Ovary (tissue), 3 donors: ENCODE data around the gene HK1.

Experiments used
- EP300 ChIP-seq: sonication (generic); formaldehyde crosslinking; IDR thresholded peaks from one replicate; pipeline ENCODE4 v1.6.1; 2017; ENCODE audit warnings: antibody characterized with exemption
- TF ChIP-seq, protein P1 (sequence below), 3 donors: fragments of 450-650 bp in 2 of 3; fragments of 200-600 bp in 1 of 3; IDR thresholded peaks; one replicate each; pipeline versions ENCODE4 v1.5.1 to v1.8.0; 2016 to 2022; ENCODE audit warnings: antibody characterized with exemption in 3 of 3, mild to moderate bottlenecking in 1 of 3
- donor health status: DM: no; HTN: no; CAD: no.

DNA sequence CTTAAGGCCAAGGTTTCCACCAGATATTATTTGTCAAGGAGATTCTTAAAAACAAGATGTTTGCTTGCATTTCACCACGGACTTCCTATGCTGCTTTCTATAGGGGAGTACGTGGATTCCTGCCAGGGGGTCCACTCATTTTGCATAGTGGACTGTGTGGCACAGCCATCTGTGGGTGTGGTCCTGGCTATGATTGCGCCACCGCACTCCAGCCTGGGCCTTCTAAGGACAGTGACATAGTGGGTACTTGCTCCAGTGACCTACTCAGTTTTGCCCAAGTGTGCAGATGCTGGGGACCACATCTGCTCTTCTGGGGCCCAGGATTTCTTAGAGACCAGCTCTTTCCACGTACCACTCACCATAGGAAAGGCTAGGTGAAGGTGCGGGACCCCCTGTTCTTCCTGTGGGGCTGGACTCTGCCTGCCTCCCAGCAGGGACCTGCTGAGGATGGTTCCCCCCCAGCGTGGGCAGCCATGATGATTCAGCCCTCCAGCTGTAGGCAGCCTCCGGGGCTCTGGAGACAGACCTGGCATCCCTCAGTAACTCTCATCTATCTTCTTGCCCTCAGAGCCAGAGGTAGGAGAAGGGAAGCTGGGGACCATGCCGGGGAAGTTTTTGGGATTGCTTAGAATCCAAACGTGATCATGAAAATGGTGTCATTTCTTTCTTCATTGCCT, 42.9 kb downstream of the HK1 start:
- TF ChIP-seq EP300: no peak
- TF ChIP-seq, protein P1, sequence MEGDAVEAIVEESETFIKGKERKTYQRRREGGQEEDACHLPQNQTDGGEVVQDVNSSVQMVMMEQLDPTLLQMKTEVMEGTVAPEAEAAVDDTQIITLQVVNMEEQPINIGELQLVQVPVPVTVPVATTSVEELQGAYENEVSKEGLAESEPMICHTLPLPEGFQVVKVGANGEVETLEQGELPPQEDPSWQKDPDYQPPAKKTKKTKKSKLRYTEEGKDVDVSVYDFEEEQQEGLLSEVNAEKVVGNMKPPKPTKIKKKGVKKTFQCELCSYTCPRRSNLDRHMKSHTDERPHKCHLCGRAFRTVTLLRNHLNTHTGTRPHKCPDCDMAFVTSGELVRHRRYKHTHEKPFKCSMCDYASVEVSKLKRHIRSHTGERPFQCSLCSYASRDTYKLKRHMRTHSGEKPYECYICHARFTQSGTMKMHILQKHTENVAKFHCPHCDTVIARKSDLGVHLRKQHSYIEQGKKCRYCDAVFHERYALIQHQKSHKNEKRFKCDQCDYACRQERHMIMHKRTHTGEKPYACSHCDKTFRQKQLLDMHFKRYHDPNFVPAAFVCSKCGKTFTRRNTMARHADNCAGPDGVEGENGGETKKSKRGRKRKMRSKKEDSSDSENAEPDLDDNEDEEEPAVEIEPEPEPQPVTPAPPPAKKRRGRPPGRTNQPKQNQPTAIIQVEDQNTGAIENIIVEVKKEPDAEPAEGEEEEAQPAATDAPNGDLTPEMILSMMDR (IDR thresholded peaks at IDR 0.05): no peak
